GM12891 (cell line): ENCODE results near the gene MAP3K3.

Source experiments
- POLR2A ChIP-seq: IDR thresholded peaks from 2 replicates; pipeline ENCODE4 v1.6.1; 2011; ENCODE audit warnings: low read depth, low read length, control low read depth
- TAF1 ChIP-seq: IDR thresholded peaks from 2 replicates; pipeline ENCODE4 v1.6.1; 2011; ENCODE audit warnings: low read depth, low read length, control low read depth

DNA sequence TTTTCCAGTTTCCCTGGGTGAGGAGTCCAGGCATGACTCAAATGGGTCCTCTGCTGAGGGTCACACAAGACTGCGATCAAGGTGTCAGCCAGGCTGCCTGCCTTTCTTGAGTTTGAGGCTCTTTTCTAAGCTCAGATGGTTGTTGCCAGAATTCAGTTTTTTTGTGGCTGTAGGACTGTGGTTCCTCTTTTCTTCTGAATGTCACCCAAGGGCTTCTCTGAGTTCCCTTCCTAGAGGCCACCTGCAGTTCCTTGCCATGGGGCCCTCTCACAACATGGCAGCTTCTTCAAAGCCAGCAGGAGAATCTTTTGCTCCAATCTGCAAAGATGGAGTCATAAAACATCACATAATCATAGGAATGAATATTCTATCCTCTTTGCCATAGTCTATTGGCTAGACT, 60.2 kb downstream of the MAP3K3 start:
- TF ChIP-seq TAF1 (no peak), POLR2A (no peak)
